AG09319 (cell line): ENCODE results near the gene MYO1D.

Experiments used
- DNase-seq: peaks from one replicate; pipeline ENCODE4 v3.0.0-alpha.2; 2010; ENCODE audit warnings: low read depth; ENCODE audit errors: extremely low read depth
- CTCF ChIP-seq: IDR thresholded peaks from 2 replicates; pipeline ENCODE4 v1.5.1; 2011; ENCODE audit warnings: low read depth, mild to moderate bottlenecking, inconsistent platforms, low read length, moderate library complexity

Gene MYO1D

DNA sequence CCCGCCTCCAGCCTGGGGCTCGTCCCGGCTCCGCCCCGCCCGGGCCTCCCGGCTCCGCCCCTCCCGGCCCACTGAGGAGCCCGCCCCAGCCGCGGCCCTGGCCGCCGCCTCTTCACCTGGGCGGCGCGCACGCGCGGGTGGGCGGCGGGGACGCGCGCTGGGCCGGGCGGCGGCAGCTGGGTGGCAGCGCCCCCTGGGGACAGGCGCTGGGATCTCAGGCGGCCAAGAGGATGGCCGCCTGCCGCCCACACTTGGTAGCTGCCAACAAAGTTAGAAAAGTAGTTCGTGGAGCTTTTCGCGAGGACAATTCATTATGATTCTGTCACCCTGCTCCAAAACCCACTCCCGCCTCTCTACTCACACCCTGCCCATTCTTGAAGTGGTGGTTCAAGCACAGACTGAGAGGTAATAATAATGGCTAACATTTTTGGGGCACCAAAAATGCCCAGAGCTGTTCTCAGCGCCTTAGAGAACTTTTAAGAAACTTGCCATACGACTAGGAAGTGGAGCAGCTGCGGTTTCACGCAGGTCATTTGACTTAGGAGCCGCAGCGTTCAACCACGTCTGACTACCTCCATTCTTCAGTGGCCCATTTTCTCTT lies 340 bp upstream of the MYO1D start:
- TF ChIP-seq CTCF, result peak; percentile 66
- DNase-seq, result peak; percentile 71

GRCh38 chr17:32875923-32876416 lies 954 bp downstream of the MYO1D start:
- TF ChIP-seq CTCF, result no peak
- peak; percentile 72 for DNase-seq

DNA sequence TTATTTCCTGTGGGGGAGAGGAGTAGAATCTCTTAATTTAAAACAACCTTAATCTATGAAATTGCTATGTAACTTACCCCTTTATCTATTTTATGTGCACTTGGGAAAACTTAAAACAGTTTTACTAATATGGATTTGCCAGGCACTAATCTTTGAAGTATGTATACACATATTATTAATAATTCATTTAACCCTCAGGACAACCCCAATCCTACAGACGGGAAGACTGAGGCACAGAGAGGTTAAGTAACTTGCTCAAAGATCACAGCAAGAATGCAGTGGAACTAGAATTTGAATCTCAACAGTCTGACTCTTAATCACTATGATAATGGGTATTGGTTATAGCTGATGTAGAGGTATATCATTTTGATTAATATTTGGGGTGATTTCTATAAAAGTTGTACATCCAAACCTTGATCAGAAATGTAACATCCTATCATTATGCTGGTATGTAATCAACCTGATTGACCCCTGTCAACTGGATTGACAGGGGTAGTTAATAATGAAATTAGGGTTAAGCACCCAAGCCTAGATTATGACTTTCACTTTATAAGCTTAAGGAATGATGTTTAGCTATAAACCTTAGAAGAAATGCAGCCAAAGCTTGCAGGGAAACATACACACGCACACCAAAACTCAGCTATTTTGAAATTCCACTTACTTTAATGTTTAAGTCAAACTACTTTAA lies 1.6 kb downstream of the MYO1D start:
- no peak for DNase-seq
- TF ChIP-seq CTCF, result no peak

GRCh38 chr17:32873114-32873513 lies 3.8 kb downstream of the MYO1D start:
- TF ChIP-seq CTCF, result no peak
- DNase-seq, result no peak

- DNase-seq, result no peak
- no peak for TF ChIP-seq CTCF
Measured at GRCh38 chr17:32871746-32872145, 5.2 kb downstream of the MYO1D start.

DNA sequence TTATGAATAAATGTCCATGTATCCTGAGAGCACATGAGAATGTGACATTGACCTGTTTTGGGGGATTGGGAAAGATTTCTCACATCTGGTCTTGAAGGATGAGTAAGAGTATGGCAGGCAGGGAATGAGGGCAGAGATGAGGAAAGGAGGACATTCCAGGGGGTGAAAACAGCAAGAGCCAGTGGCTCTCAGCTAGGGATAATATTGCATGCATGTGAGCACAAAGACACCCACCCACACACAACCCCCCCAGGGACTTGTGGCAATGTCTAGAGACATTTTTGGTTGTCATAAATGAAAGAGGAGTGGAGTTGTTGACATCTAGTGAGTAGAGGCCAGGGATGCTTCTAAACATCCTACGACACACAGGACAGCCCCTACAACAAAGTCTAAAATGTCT lies 6.0 kb downstream of the MYO1D start:
- DNase-seq, result no peak
- TF ChIP-seq CTCF, result no peak

DNA sequence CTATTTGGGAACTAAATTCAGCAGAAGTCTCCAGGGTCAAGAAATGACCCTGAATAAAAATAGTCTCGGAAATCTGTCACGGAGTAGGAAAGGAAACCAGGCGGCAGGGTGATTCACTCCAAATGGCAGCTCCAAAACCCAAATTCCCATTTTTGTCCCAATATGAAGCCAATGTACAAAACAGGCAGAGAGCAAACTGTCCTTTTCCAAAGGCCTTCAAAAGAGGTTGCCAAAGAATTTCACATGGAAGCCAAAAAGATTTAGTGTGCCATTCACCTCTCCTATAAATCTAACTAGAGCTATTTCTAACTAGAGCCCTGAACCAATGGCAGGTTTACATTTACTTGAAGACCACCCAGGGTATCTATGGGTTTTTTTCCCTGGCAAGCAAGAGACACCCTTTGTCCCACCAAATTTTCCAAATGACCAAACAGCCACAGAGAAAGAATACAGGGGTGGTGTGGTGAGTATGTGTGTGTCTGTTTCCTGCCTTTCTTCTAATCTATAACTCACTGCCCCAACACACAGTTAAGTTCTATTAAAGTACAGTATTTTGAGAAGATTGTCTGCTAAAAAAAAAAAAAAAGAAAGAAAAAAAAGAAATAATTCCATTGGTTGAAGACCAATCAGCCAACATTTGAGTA lies 6.8 kb downstream of the MYO1D start:
- TF ChIP-seq CTCF, result no peak
- no peak for DNase-seq
